B cell (primary cell): ENCODE data around the gene SELENOS. TPM values are rescaled to one million over a fixed set of nuclear protein-coding genes. Genes with fewer than 3 reads are reported as not detected.

Source experiments
- ATAC-seq: fragments of 200-7000 bp; cut with Tn5 transposase; one replicate; pipeline ENCODE4 v1.10.0; 2021; ENCODE audit warnings: low read depth, mild to moderate bottlenecking, moderate number of reproducible peaks, moderate library complexity
- CTCF ChIA-PET: fragments of 350-600 bp; sonication (Branson Sonifier 250); formaldehyde crosslinking; loops from one replicate; lab custom pipeline; 2021; ENCODE audit warnings: antibody characterized with exemption, inconsistent platforms; lab: Charles Lee
- POLR2A ChIA-PET: fragments of 350-600 bp; sonication (Branson Sonifier 250); formaldehyde crosslinking; loops from one replicate; lab custom pipeline; 2021; ENCODE audit warnings: antibody characterized with exemption; lab: Charles Lee
- DNase-seq: peaks from one replicate; pipeline ENCODE4 v3.0.0; 2013
- H2AFZ ChIP-seq: 2 replicates; pipeline ENCODE4 v1.6.1; 2012; ENCODE audit warnings: mild to moderate bottlenecking, low read depth, low read length; ENCODE audit not compliant: insufficient read depth, poor library complexity, severe bottlenecking
- H3K27ac ChIP-seq, 2 donors: 1 replicate in 1 of 2; 2 replicates in 1 of 2; pipeline ENCODE4 v1.5.1; 2012 to 2013; ENCODE audit warnings: low read length in 2 of 2, mild to moderate bottlenecking in 2 of 2, moderate library complexity in 1 of 2
- H3K27me3 ChIP-seq, 4 experiments: fragments of 200-600 bp in 1 of 4; sonication (generic) in 1 of 4; replicated peaks in 1 of 4; 1 replicate in 2 of 4; 2 replicates in 2 of 4; pipeline versions ENCODE4 v1.6.1 to v1.7.0; 2013 to 2016; ENCODE audit warnings: low read length in 3 of 4, mild to moderate bottlenecking in 2 of 4, mixed read lengths in 1 of 4, moderate library complexity in 1 of 4; ENCODE audit not compliant: insufficient read depth in 4 of 4, control insufficient read depth in 3 of 4; ENCODE audit errors: control extremely low read depth in 1 of 4
- H3K36me3 ChIP-seq, 2 experiments: replicated peaks in 1 of 2; 1 replicate in 1 of 2; 2 replicates in 1 of 2; pipeline versions ENCODE4 v1.6.1 to v1.7.1; 2013; ENCODE audit warnings: low read length in 1 of 2; ENCODE audit not compliant: insufficient read depth in 2 of 2, control insufficient read depth in 1 of 2; ENCODE audit errors: control extremely low read depth in 1 of 2, extremely low read depth in 1 of 2
- H3K4me1 ChIP-seq, 2 donors: fragments of 200-600 bp in 1 of 2; sonication (generic) in 1 of 2; 1 replicate in 1 of 2; 2 replicates in 1 of 2; pipeline versions ENCODE4 v1.5.1 to v1.6.1; 2013 to 2017; ENCODE audit warnings: low read length in 2 of 2; ENCODE audit not compliant: control insufficient read depth in 2 of 2, insufficient read depth in 2 of 2
- H3K4me2 ChIP-seq: replicated peaks from 2 replicates; pipeline ENCODE3; 2012; ENCODE audit warnings: mild to moderate bottlenecking, low read depth, low read length; ENCODE audit not compliant: poor library complexity, severe bottlenecking
- H3K4me3 ChIP-seq, 5 experiments: fragments of 200-600 bp in 1 of 5; sonication (generic) in 1 of 5; 1 replicate in 3 of 5; 2 replicates in 2 of 5; pipeline versions ENCODE4 v1.5.1 to v1.7.0; 2011 to 2016; ENCODE audit warnings: low read length in 4 of 5, mild to moderate bottlenecking in 4 of 5, low read depth in 2 of 5, control low read depth in 1 of 5, moderate library complexity in 1 of 5; ENCODE audit not compliant: insufficient read depth in 1 of 5; ENCODE audit errors: control extremely low read depth in 1 of 5, extremely low read depth in 1 of 5
- H3K79me2 ChIP-seq: fragments of 200-600 bp; sonication (generic); one replicate; pipeline ENCODE4 v1.6.0; 2016; ENCODE audit warnings: low read length; ENCODE audit not compliant: control insufficient read depth, insufficient read depth
- H3K9ac ChIP-seq: fragments of 200-600 bp; sonication (generic); 2 replicates; pipeline ENCODE4 v1.6.1; 2017; ENCODE audit warnings: mild to moderate bottlenecking, low read length, moderate library complexity
- H3K9me3 ChIP-seq, 3 donors: one replicate each; pipeline versions ENCODE4 v1.6.1 to v1.7.1; 2013; ENCODE audit warnings: low read length in 2 of 3; ENCODE audit not compliant: control insufficient read depth in 2 of 3, insufficient read depth in 1 of 3; ENCODE audit errors: control extremely low read depth in 1 of 3
- H4K20me1 ChIP-seq: 2 replicates; pipeline ENCODE4 v1.6.0; 2012; ENCODE audit warnings: mild to moderate bottlenecking, low read length; ENCODE audit not compliant: insufficient read depth, control insufficient read depth, poor library complexity, severe bottlenecking
- H3K27ac Mint-ChIP-seq: one replicate; pipeline ENCODE4 v1.8.0; 2021; ENCODE audit warnings: mixed read lengths
- H3K27me3 Mint-ChIP-seq: one replicate; pipeline ENCODE4 v1.8.0; 2021; ENCODE audit warnings: mixed read lengths
- H3K4me1 Mint-ChIP-seq: one replicate; pipeline ENCODE4 v1.8.0; 2021; ENCODE audit warnings: mixed read lengths
- H3K4me3 Mint-ChIP-seq: one replicate; pipeline ENCODE4 v1.8.0; 2021; ENCODE audit warnings: mixed read lengths
- H3K9me3 Mint-ChIP-seq: one replicate; pipeline ENCODE4 v1.8.0; 2022; ENCODE audit warnings: mixed read lengths; ENCODE audit not compliant: insufficient read depth
- CTCF ChIP-seq: fragments of 200-600 bp; IDR thresholded peaks from one replicate; pipeline ENCODE4 v1.8.0; 2022; ENCODE audit warnings: antibody characterized with exemption, mild to moderate bottlenecking
- EZH2 ChIP-seq: IDR thresholded peaks from 2 replicates; pipeline ENCODE4 v1.6.1; 2012; ENCODE audit warnings: borderline replicate concordance, low read depth, mild to moderate bottlenecking, moderate library complexity, low read length; ENCODE audit not compliant: insufficient read depth, poor library complexity, severe bottlenecking
- WGBS: methylation state at CpG from one replicate; pipeline ENCODE4 v1.1.5; 2013; ENCODE audit warnings: missing lambda C conversion rate; ENCODE audit not compliant: insufficient coverage; 5-methylcytosine and 5-hydroxymethylcytosine counted together
- intact Hi-C: fragments of 100-400 bp; cut with micrococcal nuclease; formaldehyde crosslinking; loops from one replicate; pipeline ENCODE4 v1.10.0; 2022
- polyA plus RNA-seq: library from polyadenylated mRNA; depleted of rRNA; stranded (reverse); fragments of >200 nt; gene quantifications from 2 replicates; pipeline ENCODE4 v1.2.3, GENCODE V29; 2012
- total RNA-seq, 2 donors: library from RNA; stranded (reverse); fragments of 120-200 nt in 1 of 2; gene quantifications; 1 replicate in 1 of 2; 2 replicates in 1 of 2; pipeline versions ENCODE4 v1.2.3 to v1.2.4, GENCODE V29; 2013 to 2022

SELENOS gene
- total and polyA plus RNA-seq, 2 donors (not counting 1 experiment from before 2014, with no cell fraction given): 14.2 to 26.8 TPM

GRCh38 chr15:101246824-101247745 is 30.2 kb downstream of the SELENOS start:
- peaks cover 71 to 76% of the 10 kb centered on the region in 2 donors for H3K4me1 ChIP-seq
- H3K4me3 ChIP-seq: peak overlapping the region in 2 of 5 experiments; percentile 8 to 12
- H3K9ac ChIP-seq: peak overlapping the region; percentile 30
- H2AFZ ChIP-seq: peak overlapping the region; percentile 34
- Mint-ChIP-seq H3K27me3 (no peaks in the 10 kb centered on the region), H3K27ac (peak overlapping the region; percentile 78), H3K4me3 (peak overlapping the region; percentile 68), H3K9me3 (no peaks in the 10 kb centered on the region), H3K4me1 (peaks cover 74% of the 10 kb centered on the region)
- intact Hi-C loops: no loop called here
- WGBS: 85% methylated on average over 7 of the region's 10 CpGs
- peak overlapping the region; percentile 25 to 80 for H3K27ac ChIP-seq
- H4K20me1 ChIP-seq: peaks cover 26% of the 10 kb centered on the region
- no peaks in the 10 kb centered on the region for H3K36me3 ChIP-seq
- TF ChIP-seq CTCF (no peak), EZH2 (no peak)
- CTCF ChIA-PET: interaction anchor here (1.4 to 6.8 kb wide), 2 partner anchors 10 to 36 kb away, joined by 3 to 33 read pairs; no protein-coding TSS in a partner anchor
- ATAC-seq (no peak), DNase-seq (no peak)
- POLR2A ChIA-PET: no interaction called here
- peaks cover 81% of the 10 kb centered on the region for H3K79me2 ChIP-seq
- H3K27me3 ChIP-seq: no peaks in the 10 kb centered on the region
- no peaks in the 10 kb centered on the region for H3K9me3 ChIP-seq
- peak overlapping the region; percentile 66 for H3K4me2 ChIP-seq

- peak overlapping the region in 2 of 5 experiments; percentile 8 to 12 for H3K4me3 ChIP-seq
Measured at GRCh38 chr15:101246391-101246790, 30.9 kb downstream of the SELENOS start.

More at GRCh38 chr15:101246391-101246790, 30.9 kb downstream of the SELENOS start:
- intact Hi-C loops: no loop called here
- peaks cover 88% of the 10 kb centered on the region for H3K79me2 ChIP-seq
- H3K9ac ChIP-seq: peak overlapping the region; percentile 30
- peak; percentile 11 for ATAC-seq
- H3K27me3 ChIP-seq: no peaks in the 10 kb centered on the region
- H2AFZ ChIP-seq: peak overlapping the region; percentile 34
- Mint-ChIP-seq H3K4me1 (peaks cover 79% of the 10 kb centered on the region), H3K27ac (peak overlapping the region; percentile 78), H3K4me3 (peak overlapping the region; percentile 68), H3K9me3 (no peaks in the 10 kb centered on the region), H3K27me3 (no peaks in the 10 kb centered on the region)
- peaks cover 30% of the 10 kb centered on the region for H4K20me1 ChIP-seq
- ChIA-PET CTCF (interaction anchor here (0.6 to 6.8 kb wide), 4 partner anchors 10 to 157 kb away, joined by 3 to 33 read pairs (median 3); no protein-coding TSS in a partner anchor), POLR2A (no interaction called here)
- peak overlapping the region; percentile 66 for H3K4me2 ChIP-seq
- H3K27ac ChIP-seq: peak overlapping the region; percentile 25 to 80
- DNase-seq: peak; percentile 30
- H3K36me3 ChIP-seq: no peaks in the 10 kb centered on the region
- H3K4me1 ChIP-seq: peaks cover 78 to 83% of the 10 kb centered on the region in 2 donors
- TF ChIP-seq EZH2: no peak
- no peak for TF ChIP-seq CTCF
- no CpG with 5 or more reads among the region's 6 CpGs for WGBS
- H3K9me3 ChIP-seq: no peaks in the 10 kb centered on the region
